H1 (cell line): Measurements from ENCODE around the gene ADCK1. TPM values are rescaled to one million over a fixed set of nuclear protein-coding genes. Genes with fewer than 3 reads are reported as not detected.

ENCODE experiments used
- CHD2 ChIP-seq: IDR thresholded peaks from 2 replicates; pipeline ENCODE4 v1.6.1; 2012; ENCODE audit warnings: low read length, improper control_type of control experiment
- CHD7 ChIP-seq: fragments of 300-600 bp; sonication (generic); IDR thresholded peaks from 2 replicates; pipeline ENCODE4 v1.7.1; 2012; ENCODE audit warnings: low read length, moderate library complexity, mild to moderate bottlenecking, inconsistent platforms; ENCODE audit not compliant: insufficient replicate concordance
- HDAC6 ChIP-seq: IDR thresholded peaks from one replicate; pipeline ENCODE4 v1.7.1; 2012; ENCODE audit warnings: low read depth, mild to moderate bottlenecking, inconsistent platforms, low read length, moderate library complexity
- JUND ChIP-seq: IDR thresholded peaks from 2 replicates; pipeline ENCODE4 v1.6.1; 2011; ENCODE audit warnings: mild to moderate bottlenecking, improper control_type of control experiment, low read length
- MAX ChIP-seq: IDR thresholded peaks from 2 replicates; pipeline ENCODE4 v1.6.1; 2012; ENCODE audit warnings: inconsistent platforms
- POU5F1 ChIP-seq: IDR thresholded peaks from 2 replicates; pipeline ENCODE4 v1.6.1; 2011; ENCODE audit warnings: low read depth, mild to moderate bottlenecking, low read length, moderate library complexity
- SAP30 ChIP-seq: fragments of 300-600 bp; sonication (generic); IDR thresholded peaks from 2 replicates; pipeline ENCODE4 v1.7.1; 2012; ENCODE audit warnings: low read length, moderate library complexity, mild to moderate bottlenecking, inconsistent platforms; ENCODE audit not compliant: insufficient read depth, insufficient replicate concordance
- TAF1 ChIP-seq: IDR thresholded peaks from 2 replicates; pipeline ENCODE4 v1.6.1; 2011; ENCODE audit warnings: mild to moderate bottlenecking, low read depth, low read length
- TAF7 ChIP-seq: optimal IDR thresholded peaks from 2 replicates; pipeline ENCODE3; 2011; ENCODE audit warnings: low read depth, mild to moderate bottlenecking, inconsistent platforms, low read length, moderate library complexity, borderline replicate concordance
- TCF12 ChIP-seq: IDR thresholded peaks from 2 replicates; pipeline ENCODE4 v1.6.1; 2011; ENCODE audit warnings: low read depth, mild to moderate bottlenecking, low read length
- polyA plus RNA-seq, 7 experiments: library from polyadenylated mRNA; depleted of rRNA in 3 of 7; stranded (reverse) in 5 of 7; unstranded in 2 of 7; fragments of >200 nt in 5 of 7; fragments of 200-250 nt in 2 of 7; gene quantifications; 1 replicate in 5 of 7; 2 replicates in 1 of 7; 4 replicates in 1 of 7; pipeline versions ENCODE4 v1.2.1 to v1.2.3, GENCODE V29; 2011 to 2013; ENCODE audit warnings: missing spikeins in 2 of 7, mixed read lengths in 2 of 7
- total RNA-seq: library from RNA; stranded (reverse); fragmentation: NEBNext Ultra II Directional; extraction: Animal tissue kit (Norgen Biotek cat#: 25700); gene quantifications from 2 replicates; pipeline ENCODE4 v1.2.1, GENCODE V29; 2021

Gene ADCK1
- total and polyA plus RNA-seq, 2 of the 8 experiments (the other 6 are each of a cell fraction or from before 2014, with no cell fraction given): 11.0 to 16.8 TPM

- TF ChIP-seq CHD7 (no peak), SAP30 (no peak), POU5F1 (no peak), TAF7 (no peak), TAF1 (no peak), CHD2 (no peak), JUND (no peak), HDAC6 (no peak), MAX (no peak), TCF12 (no peak)
Observed at GRCh38 chr14:77902811-77903210, 102.9 kb downstream of the ADCK1 start (continued).
